GM23338 (cell line): ENCODE data around the gene MRPS15. TPM values are rescaled to one million over a fixed set of nuclear protein-coding genes. Genes with fewer than 3 reads are reported as not detected.

Experiments used
- ATAC-seq: fragments of 200-7000 bp; cut with Tn5 transposase; 3 replicates; pipeline ENCODE4 v1.9.1; 2020
- DNase-seq: peaks from one replicate; pipeline ENCODE4 v3.0.0-alpha.2; 2015; ENCODE audit warnings: low spot score
- H2AFZ ChIP-seq: fragments of 200-600 bp; sonication (generic); 2 replicates; pipeline ENCODE4 v1.8.0; 2016; ENCODE audit warnings: antibody characterized with exemption, mild to moderate bottlenecking, moderate library complexity
- H3F3A ChIP-seq: fragments of 200-600 bp; sonication (generic); replicated peaks from 2 replicates; pipeline ENCODE4 v1.8.0; 2017; ENCODE audit warnings: antibody characterized with exemption, mixed run types, low read depth
- H3K27ac ChIP-seq: fragments of 200-600 bp; sonication (generic); 2 replicates; pipeline ENCODE4 v1.6.1; 2016; ENCODE audit warnings: low read depth
- H3K27me3 ChIP-seq: fragments of 200-600 bp; sonication (generic); 2 replicates; pipeline ENCODE4 v1.8.0; 2016; ENCODE audit warnings: mild to moderate bottlenecking, mixed run types, moderate library complexity; ENCODE audit not compliant: insufficient read depth
- H3K36me3 ChIP-seq: fragments of 200-600 bp; sonication (generic); 2 replicates; pipeline ENCODE4 v1.8.0; 2016; ENCODE audit warnings: mild to moderate bottlenecking; ENCODE audit not compliant: insufficient read depth
- H3K4me1 ChIP-seq: fragments of 200-600 bp; sonication (generic); 2 replicates; pipeline ENCODE4 v1.8.0; 2016; ENCODE audit warnings: mild to moderate bottlenecking, moderate library complexity; ENCODE audit not compliant: insufficient read depth
- H3K4me2 ChIP-seq: fragments of 200-600 bp; sonication (generic); 2 replicates; pipeline ENCODE4 v1.7.1; 2017; ENCODE audit warnings: mixed run types
- H3K4me3 ChIP-seq: fragments of 200-600 bp; sonication (generic); 2 replicates; pipeline ENCODE4 v1.6.1; 2016; ENCODE audit warnings: mixed run types
- H3K79me2 ChIP-seq: fragments of 200-600 bp; sonication (generic); replicated peaks from 2 replicates; pipeline ENCODE4 v1.8.0; 2017; ENCODE audit warnings: mild to moderate bottlenecking; ENCODE audit not compliant: insufficient read depth
- H3K9me2 ChIP-seq: fragments of 200-600 bp; sonication (generic); 2 replicates; pipeline ENCODE4 v1.8.0; 2017; ENCODE audit not compliant: insufficient read depth
- H4K20me1 ChIP-seq: fragments of 200-600 bp; sonication (generic); replicated peaks from 2 replicates; pipeline ENCODE4 v1.8.0; 2017; ENCODE audit warnings: mild to moderate bottlenecking; ENCODE audit not compliant: insufficient read depth
- H3K27ac Mint-ChIP-seq: 2 replicates; pipeline ENCODE4 v1.8.0; 2020; ENCODE audit warnings: inconsistent platforms, mild to moderate bottlenecking, moderate library complexity, mixed read lengths
- H3K27me3 Mint-ChIP-seq: 3 replicates; pipeline ENCODE4 v1.8.0; 2022; ENCODE audit warnings: low read depth, mild to moderate bottlenecking, moderate library complexity, mixed read lengths, inconsistent platforms; ENCODE audit not compliant: insufficient read depth, poor library complexity
- H3K36me3 Mint-ChIP-seq: 3 replicates; pipeline ENCODE4 v1.8.0; 2021; ENCODE audit warnings: low read depth, mild to moderate bottlenecking, inconsistent platforms, moderate library complexity, mixed read lengths
- H3K4me1 Mint-ChIP-seq: 3 replicates; pipeline ENCODE4 v1.8.0; 2020; ENCODE audit warnings: mild to moderate bottlenecking, inconsistent platforms, mixed read lengths
- H3K4me3 Mint-ChIP-seq: 3 replicates; pipeline ENCODE4 v1.8.0; 2021; ENCODE audit warnings: moderate library complexity, mild to moderate bottlenecking, inconsistent platforms, mixed read lengths
- H3K9me3 Mint-ChIP-seq: 3 replicates; pipeline ENCODE4 v1.8.0; 2020; ENCODE audit warnings: moderate library complexity, mild to moderate bottlenecking, inconsistent platforms, mixed read lengths
- CREB1 ChIP-seq: fragments of 250-450 bp; sonication (Bioruptor Pico); IDR thresholded peaks from 2 replicates; pipeline ENCODE4 v1.5.0; 2020; ENCODE audit warnings: low read depth, mild to moderate bottlenecking, moderate library complexity
- EZH2 ChIP-seq: fragments of 200-600 bp; sonication (generic); IDR thresholded peaks from one replicate; pipeline ENCODE4 v1.8.0; 2017; ENCODE audit warnings: antibody characterized with exemption, mild to moderate bottlenecking, low read depth; ENCODE audit not compliant: unreplicated experiment
- EZH2phosphoT487 ChIP-seq: fragments of 200-600 bp; sonication (generic); IDR thresholded peaks from one replicate; pipeline ENCODE4 v1.8.1; 2018; ENCODE audit warnings: antibody characterized with exemption; ENCODE audit not compliant: unreplicated experiment
- JUNB ChIP-seq: IDR thresholded peaks from one replicate; pipeline ENCODE4 v1.6.1; 2016; ENCODE audit warnings: antibody characterized with exemption; ENCODE audit not compliant: unreplicated experiment
- NANOG ChIP-seq: IDR thresholded peaks from 2 replicates; pipeline ENCODE4 v1.6.1; 2016; ENCODE audit warnings: antibody characterized with exemption, borderline replicate concordance
- POLR2AphosphoS5 ChIP-seq: IDR thresholded peaks from 2 replicates; pipeline ENCODE4 v1.6.1; 2016; ENCODE audit warnings: antibody characterized with exemption, low read depth
- STAT1 ChIP-seq: IDR thresholded peaks from one replicate; pipeline ENCODE4 v1.6.1; 2016; ENCODE audit warnings: antibody characterized with exemption; ENCODE audit not compliant: unreplicated experiment
- ZNF114 ChIP-seq: fragments of 250-450 bp; sonication (Bioruptor Pico); IDR thresholded peaks from 2 replicates; pipeline ENCODE4 v1.5.0; 2020; ENCODE audit warnings: mild to moderate bottlenecking, moderate library complexity
- ZNF331 ChIP-seq: fragments of 250-450 bp; sonication (Bioruptor Pico); IDR thresholded peaks from 2 replicates; pipeline ENCODE4 v1.5.0; 2020; ENCODE audit warnings: low read depth, mild to moderate bottlenecking, moderate library complexity
- polyA plus RNA-seq: library from polyadenylated mRNA; unstranded; fragments of >200 nt; fragmentation: Nextera tagmentation; extraction: Ambion mirVana; gene quantifications from 2 replicates; pipeline ENCODE4 v1.2.1, GENCODE V29; 2016
- total RNA-seq: library from RNA; depleted of rRNA; stranded (reverse); fragments of >200 nt; shearing (Covaris generic); gene quantifications from 2 replicates; pipeline ENCODE4 v1.2.3, GENCODE V29; 2014
- TF ChIP-seq, protein P1 (sequence below): fragments of 250-450 bp; sonication (Bioruptor Pico); IDR thresholded peaks from 2 replicates; pipeline ENCODE4 v1.5.0; 2020; ENCODE audit warnings: mild to moderate bottlenecking, moderate library complexity
- TF ChIP-seq, protein P2 (sequence below), 2 experiments: fragments of 200-600 bp in 1 of 2; sonication (generic) in 1 of 2; conservative IDR thresholded peaks; 2 replicates each; pipeline versions ENCODE4 v1.5.1 to v1.6.1; 2016 to 2017; ENCODE audit warnings: antibody characterized with exemption in 2 of 2, low read depth in 2 of 2, mild to moderate bottlenecking in 2 of 2, moderate library complexity in 1 of 2
- TF ChIP-seq, protein P3 (sequence below): IDR thresholded peaks from 2 replicates; pipeline ENCODE4 v1.6.1; 2016; ENCODE audit warnings: antibody characterized with exemption
- TF ChIP-seq, protein P4 (sequence below): IDR thresholded peaks from one replicate; pipeline ENCODE4 v1.6.1; 2018; ENCODE audit warnings: antibody characterized with exemption; ENCODE audit not compliant: unreplicated experiment

MRPS15 gene
- total and polyA plus RNA-seq, 2 experiments from 2014 or later: 105 to 311 TPM

DNA sequence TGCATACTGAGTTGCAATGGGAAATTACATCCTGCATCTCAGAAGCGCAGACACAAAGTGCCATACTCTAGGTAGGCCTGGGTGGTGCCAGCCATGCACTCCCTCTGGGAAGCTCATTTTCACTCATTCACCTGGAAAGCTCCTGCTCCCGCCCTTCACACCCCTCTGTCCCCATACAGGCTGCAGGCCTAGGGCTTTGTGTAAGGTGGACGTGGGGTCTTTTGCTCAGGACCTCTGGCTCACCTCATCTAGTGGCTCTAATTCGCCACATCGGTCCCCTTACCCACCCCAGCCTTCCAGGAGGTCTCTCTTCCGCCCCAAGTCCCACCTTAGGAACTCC, 751 bp downstream of the MRPS15 start:
- Mint-ChIP-seq H3K4me1 (peaks cover 23% of the 10 kb centered on the region), H3K36me3 (peaks cover 44% of the 10 kb centered on the region), H3K9me3 (no peaks in the 10 kb centered on the region), H3K27me3 (peaks cover 41% of the 10 kb centered on the region), H3K27ac (peak overlapping the region; percentile 98), H3K4me3 (peak overlapping the region; percentile 97)
- Histone ChIP-seq H3K36me3 (peaks cover 12% of the 10 kb centered on the region; the same call in 1 of the 2 replicates), H3K27me3 (peaks cover 38% of the 10 kb centered on the region), H3F3A (peaks cover 5% of the 10 kb centered on the region), H3K27ac (peak overlapping the region; percentile 96), H3K9me2 (no peaks in the 10 kb centered on the region), H3K4me2 (peak overlapping the region; percentile 75), H4K20me1 (0 out of 2 replicates have a peak, but pooled peaks cover 5% of the 10 kb centered on the region), H2AFZ (peak overlapping the region; percentile 90; the same call in 1 of the 2 replicates), H3K4me1 (peaks cover 12% of the 10 kb centered on the region; the same call in 1 of the 2 replicates), H3K4me3 (peak overlapping the region; percentile 99), H3K79me2 (peaks cover 7% of the 10 kb centered on the region; the same call in 1 of the 2 replicates)
- DNase-seq (no peak), ATAC-seq (peak; percentile 30)
- TF ChIP-seq NANOG (no peak), CREB1 (CRISPR knock-in tag) (no peak), ZNF331 (CRISPR knock-in tag) (no peak), EZH2 (no peak), EZH2phosphoT487 (no peak), JUNB (no peak), ZNF114 (CRISPR knock-in tag) (no peak), POLR2AphosphoS5 (no peak), STAT1 (no peak)
- TF ChIP-seq, protein P1, sequence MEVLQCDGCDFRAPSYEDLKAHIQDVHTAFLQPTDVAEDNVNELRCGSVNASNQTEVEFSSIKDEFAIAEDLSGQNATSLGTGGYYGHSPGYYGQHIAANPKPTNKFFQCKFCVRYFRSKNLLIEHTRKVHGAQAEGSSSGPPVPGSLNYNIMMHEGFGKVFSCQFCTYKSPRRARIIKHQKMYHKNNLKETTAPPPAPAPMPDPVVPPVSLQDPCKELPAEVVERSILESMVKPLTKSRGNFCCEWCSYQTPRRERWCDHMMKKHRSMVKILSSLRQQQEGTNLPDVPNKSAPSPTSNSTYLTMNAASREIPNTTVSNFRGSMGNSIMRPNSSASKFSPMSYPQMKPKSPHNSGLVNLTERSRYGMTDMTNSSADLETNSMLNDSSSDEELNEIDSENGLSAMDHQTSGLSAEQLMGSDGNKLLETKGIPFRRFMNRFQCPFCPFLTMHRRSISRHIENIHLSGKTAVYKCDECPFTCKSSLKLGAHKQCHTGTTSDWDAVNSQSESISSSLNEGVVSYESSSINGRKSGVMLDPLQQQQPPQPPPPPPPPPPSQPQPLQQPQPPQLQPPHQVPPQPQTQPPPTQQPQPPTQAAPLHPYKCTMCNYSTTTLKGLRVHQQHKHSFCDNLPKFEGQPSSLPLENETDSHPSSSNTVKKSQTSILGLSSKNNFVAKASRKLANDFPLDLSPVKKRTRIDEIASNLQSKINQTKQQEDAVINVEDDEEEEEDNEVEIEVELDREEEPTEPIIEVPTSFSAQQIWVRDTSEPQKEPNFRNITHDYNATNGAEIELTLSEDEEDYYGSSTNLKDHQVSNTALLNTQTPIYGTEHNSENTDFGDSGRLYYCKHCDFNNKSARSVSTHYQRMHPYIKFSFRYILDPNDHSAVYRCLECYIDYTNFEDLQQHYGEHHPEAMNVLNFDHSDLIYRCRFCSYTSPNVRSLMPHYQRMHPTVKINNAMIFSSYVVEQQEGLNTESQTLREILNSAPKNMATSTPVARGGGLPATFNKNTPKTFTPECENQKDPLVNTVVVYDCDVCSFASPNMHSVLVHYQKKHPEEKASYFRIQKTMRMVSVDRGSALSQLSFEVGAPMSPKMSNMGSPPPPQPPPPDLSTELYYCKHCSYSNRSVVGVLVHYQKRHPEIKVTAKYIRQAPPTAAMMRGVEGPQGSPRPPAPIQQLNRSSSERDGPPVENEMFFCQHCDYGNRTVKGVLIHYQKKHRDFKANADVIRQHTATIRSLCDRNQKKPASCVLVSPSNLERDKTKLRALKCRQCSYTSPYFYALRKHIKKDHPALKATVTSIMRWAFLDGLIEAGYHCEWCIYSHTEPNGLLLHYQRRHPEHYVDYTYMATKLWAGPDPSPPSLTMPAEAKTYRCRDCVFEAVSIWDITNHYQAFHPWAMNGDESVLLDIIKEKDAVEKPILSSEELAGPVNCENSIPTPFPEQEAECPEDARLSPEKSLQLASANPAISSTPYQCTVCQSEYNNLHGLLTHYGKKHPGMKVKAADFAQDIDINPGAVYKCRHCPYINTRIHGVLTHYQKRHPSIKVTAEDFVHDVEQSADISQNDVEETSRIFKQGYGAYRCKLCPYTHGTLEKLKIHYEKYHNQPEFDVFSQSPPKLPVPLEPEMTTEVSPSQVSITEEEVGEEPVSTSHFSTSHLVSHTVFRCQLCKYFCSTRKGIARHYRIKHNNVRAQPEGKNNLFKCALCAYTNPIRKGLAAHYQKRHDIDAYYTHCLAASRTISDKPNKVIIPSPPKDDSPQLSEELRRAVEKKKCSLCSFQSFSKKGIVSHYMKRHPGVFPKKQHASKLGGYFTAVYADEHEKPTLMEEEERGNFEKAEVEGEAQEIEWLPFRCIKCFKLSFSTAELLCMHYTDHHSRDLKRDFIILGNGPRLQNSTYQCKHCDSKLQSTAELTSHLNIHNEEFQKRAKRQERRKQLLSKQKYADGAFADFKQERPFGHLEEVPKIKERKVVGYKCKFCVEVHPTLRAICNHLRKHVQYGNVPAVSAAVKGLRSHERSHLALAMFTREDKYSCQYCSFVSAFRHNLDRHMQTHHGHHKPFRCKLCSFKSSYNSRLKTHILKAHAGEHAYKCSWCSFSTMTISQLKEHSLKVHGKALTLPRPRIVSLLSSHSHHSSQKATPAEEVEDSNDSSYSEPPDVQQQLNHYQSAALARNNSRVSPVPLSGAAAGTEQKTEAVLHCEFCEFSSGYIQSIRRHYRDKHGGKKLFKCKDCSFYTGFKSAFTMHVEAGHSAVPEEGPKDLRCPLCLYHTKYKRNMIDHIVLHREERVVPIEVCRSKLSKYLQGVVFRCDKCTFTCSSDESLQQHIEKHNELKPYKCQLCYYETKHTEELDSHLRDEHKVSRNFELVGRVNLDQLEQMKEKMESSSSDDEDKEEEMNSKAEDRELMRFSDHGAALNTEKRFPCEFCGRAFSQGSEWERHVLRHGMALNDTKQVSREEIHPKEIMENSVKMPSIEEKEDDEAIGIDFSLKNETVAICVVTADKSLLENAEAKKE (CRISPR knock-in tag): no peak
- TF ChIP-seq, protein P2, sequence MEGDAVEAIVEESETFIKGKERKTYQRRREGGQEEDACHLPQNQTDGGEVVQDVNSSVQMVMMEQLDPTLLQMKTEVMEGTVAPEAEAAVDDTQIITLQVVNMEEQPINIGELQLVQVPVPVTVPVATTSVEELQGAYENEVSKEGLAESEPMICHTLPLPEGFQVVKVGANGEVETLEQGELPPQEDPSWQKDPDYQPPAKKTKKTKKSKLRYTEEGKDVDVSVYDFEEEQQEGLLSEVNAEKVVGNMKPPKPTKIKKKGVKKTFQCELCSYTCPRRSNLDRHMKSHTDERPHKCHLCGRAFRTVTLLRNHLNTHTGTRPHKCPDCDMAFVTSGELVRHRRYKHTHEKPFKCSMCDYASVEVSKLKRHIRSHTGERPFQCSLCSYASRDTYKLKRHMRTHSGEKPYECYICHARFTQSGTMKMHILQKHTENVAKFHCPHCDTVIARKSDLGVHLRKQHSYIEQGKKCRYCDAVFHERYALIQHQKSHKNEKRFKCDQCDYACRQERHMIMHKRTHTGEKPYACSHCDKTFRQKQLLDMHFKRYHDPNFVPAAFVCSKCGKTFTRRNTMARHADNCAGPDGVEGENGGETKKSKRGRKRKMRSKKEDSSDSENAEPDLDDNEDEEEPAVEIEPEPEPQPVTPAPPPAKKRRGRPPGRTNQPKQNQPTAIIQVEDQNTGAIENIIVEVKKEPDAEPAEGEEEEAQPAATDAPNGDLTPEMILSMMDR (conservative IDR thresholded peaks at IDR 0.05; ENCODE audit: low read depth in 2 of 2): no peak
- TF ChIP-seq, protein P3, sequence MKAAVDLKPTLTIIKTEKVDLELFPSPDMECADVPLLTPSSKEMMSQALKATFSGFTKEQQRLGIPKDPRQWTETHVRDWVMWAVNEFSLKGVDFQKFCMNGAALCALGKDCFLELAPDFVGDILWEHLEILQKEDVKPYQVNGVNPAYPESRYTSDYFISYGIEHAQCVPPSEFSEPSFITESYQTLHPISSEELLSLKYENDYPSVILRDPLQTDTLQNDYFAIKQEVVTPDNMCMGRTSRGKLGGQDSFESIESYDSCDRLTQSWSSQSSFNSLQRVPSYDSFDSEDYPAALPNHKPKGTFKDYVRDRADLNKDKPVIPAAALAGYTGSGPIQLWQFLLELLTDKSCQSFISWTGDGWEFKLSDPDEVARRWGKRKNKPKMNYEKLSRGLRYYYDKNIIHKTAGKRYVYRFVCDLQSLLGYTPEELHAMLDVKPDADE: no peak
- TF ChIP-seq, protein P4, sequence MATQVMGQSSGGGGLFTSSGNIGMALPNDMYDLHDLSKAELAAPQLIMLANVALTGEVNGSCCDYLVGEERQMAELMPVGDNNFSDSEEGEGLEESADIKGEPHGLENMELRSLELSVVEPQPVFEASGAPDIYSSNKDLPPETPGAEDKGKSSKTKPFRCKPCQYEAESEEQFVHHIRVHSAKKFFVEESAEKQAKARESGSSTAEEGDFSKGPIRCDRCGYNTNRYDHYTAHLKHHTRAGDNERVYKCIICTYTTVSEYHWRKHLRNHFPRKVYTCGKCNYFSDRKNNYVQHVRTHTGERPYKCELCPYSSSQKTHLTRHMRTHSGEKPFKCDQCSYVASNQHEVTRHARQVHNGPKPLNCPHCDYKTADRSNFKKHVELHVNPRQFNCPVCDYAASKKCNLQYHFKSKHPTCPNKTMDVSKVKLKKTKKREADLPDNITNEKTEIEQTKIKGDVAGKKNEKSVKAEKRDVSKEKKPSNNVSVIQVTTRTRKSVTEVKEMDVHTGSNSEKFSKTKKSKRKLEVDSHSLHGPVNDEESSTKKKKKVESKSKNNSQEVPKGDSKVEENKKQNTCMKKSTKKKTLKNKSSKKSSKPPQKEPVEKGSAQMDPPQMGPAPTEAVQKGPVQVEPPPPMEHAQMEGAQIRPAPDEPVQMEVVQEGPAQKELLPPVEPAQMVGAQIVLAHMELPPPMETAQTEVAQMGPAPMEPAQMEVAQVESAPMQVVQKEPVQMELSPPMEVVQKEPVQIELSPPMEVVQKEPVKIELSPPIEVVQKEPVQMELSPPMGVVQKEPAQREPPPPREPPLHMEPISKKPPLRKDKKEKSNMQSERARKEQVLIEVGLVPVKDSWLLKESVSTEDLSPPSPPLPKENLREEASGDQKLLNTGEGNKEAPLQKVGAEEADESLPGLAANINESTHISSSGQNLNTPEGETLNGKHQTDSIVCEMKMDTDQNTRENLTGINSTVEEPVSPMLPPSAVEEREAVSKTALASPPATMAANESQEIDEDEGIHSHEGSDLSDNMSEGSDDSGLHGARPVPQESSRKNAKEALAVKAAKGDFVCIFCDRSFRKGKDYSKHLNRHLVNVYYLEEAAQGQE: no peak
